ENCODE measurements around the gene DGCR2. TPM values are rescaled to one million over a fixed set of nuclear protein-coding genes. Genes with fewer than 3 reads are reported as not detected.

The DGCR2 gene
- total and polyA plus RNA-seq, 10 of the 15 experiments (the other 5 are each of a cell fraction or from before 2014, with no cell fraction given): 0.19 to 28.4 (median 16.0) TPM

- TF ChIP-seq MTA2 (IDR thresholded peaks at IDR 0.05; ENCODE audit: low read depth): no peak
- no peak for TF ChIP-seq ZBTB11 (CRISPR knock-in tag; IDR thresholded peaks at IDR 0.05)
- TF ChIP-seq CBX3 (IDR thresholded peaks at IDR 0.05; ENCODE audit: borderline replicate concordance, low read depth): no peak
Observed at GRCh38 chr22:19094393-19094997, 27.7 kb downstream of the DGCR2 start (continued).

- ChIA-PET SMC1A (ENCODE audit: uncharacterized antibody, unreplicated experiment) (no interaction called here), CTCF (no interaction called here), RAD21 (ENCODE audit: unreplicated experiment) (no interaction called here), POLR2A (no interaction called here)
- H3K27me3 ChIP-seq (replicated peaks in 1 of 2; ENCODE audit: control insufficient read depth in 2 of 2, insufficient read depth in 2 of 2, low read length in 1 of 2): no peaks in the 10 kb centered on the region
- H3K79me2 ChIP-seq (ENCODE audit: control insufficient read depth, insufficient read depth, low read length): no peaks in the 10 kb centered on the region; the same call in 1 of the 2 replicates
- intact Hi-C loops (cut with micrococcal nuclease; ENCODE audit: unreplicated experiment): no loop called here
- H3K9me3 ChIP-seq (replicated peaks; ENCODE audit: control insufficient read depth, insufficient read depth, low read length): no peaks in the 10 kb centered on the region
- TF ChIP-seq HSF1 (IDR thresholded peaks at IDR 0.05; ENCODE audit: low read depth, low read length) (no peak), CUX1 (IDR thresholded peaks at IDR 0.05; ENCODE audit: insufficient replicate concordance, low read depth, low read length) (no peak), BCLAF1 (IDR thresholded peaks at IDR 0.05) (no peak)
- H3K36me3 ChIP-seq (ENCODE audit: control insufficient read depth in 2 of 2, insufficient read depth in 2 of 2, low read length in 1 of 2): peaks cover 0 to 5% of the 10 kb centered on the region in 2 experiments
- BruUV-seq (replicated peaks): no TSS peak
- H3K4me3 ChIP-seq: no peak overlapping the region
- no peak overlapping the region for H3K4me2 ChIP-seq (ENCODE audit: control insufficient read depth, insufficient read depth)
- no peak overlapping the region for H3K9ac ChIP-seq (ENCODE audit: control insufficient read depth, insufficient read depth, low read length)
- in situ Hi-C loops (cut with MboI): no loop called here
- no peaks in the 10 kb centered on the region for H4K20me1 ChIP-seq (ENCODE audit: control insufficient read depth, insufficient read depth)
- no peak overlapping the region for H2AFZ ChIP-seq (ENCODE audit: control insufficient read depth, low read depth, low read length)
- H3K4me1 ChIP-seq (ENCODE audit: control insufficient read depth, insufficient read depth, low read length): no peaks in the 10 kb centered on the region
- ATAC-seq (no peak), FAIRE-seq (no peak), DNase-seq (ENCODE audit: low read depth, low spot score) (no peak)
- 100% methylated on average over 4 of the region's 4 CpGs for WGBS (ENCODE audit: insufficient coverage, insufficient replicate concordance, low lambda C conversion rate, missing lambda C conversion rate)
- no peak overlapping the region for H3K27ac ChIP-seq (ENCODE audit: control insufficient read depth, insufficient read depth)
Observed at GRCh38 chr22:19092725-19093124, 29.5 kb downstream of the DGCR2 start.
